Subcutaneous adipose tissue (tissue), 4 donors: ENCODE measurements around the gene ARHGEF28. TPM values are rescaled to one million over a fixed set of nuclear protein-coding genes. Genes with fewer than 3 reads are reported as not detected.

ENCODE experiments used
- CTCF ChIP-seq: fragments of 450-650 bp; IDR thresholded peaks from one replicate; pipeline ENCODE4 v1.5.1; 2016; ENCODE audit warnings: low read depth, mild to moderate bottlenecking, control low read depth, antibody characterized with exemption, moderate library complexity
- total RNA-seq, 4 donors: library from RNA; depleted of rRNA; stranded (reverse); fragments of >200 nt; gene quantifications; one replicate each; pipeline ENCODE4 v1.1.0, GENCODE V29; 2016

The ARHGEF28 gene
- total RNA-seq, 4 donors from 2014 or later, result 9.9 to 46.3 (median 17.3) TPM

DNA sequence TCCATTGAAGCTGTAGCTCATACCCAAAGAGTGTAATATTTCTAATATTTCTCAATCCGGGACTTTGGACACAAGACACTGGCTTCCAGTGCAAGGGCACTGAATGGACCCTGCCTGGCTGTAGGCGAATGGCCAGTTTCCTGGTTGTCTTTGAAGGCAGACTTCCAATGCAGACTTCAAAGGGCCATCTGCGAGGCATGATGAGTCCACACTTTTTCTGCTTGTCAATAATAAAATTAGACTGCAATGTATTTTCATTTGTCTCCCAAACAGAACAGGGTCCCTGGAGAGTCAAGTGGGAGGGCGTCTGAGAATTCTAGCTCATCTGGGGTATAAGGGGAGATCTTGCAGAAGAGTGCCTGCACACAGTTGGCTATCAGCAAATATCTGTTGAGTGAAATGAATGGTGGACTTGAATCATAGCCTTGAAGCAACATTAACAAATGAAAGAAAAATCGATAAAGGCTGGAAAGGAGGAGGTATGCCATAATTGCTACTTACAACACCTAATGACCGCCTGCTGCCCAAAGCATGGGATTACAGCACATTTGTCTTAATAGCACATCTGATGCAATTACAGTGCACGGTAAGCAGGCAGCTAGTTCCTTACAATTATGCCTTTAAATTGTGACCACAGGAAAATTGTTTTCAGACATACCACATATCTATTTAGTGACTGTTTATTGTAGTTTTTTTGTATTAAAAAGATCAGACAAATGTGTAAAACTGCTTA, 137.5 kb downstream of the ARHGEF28 start:
- no peak for TF ChIP-seq CTCF

- no peak for TF ChIP-seq CTCF
Observed at GRCh38 chr5:73764586-73764985, 138.6 kb downstream of the ARHGEF28 start.

DNA sequence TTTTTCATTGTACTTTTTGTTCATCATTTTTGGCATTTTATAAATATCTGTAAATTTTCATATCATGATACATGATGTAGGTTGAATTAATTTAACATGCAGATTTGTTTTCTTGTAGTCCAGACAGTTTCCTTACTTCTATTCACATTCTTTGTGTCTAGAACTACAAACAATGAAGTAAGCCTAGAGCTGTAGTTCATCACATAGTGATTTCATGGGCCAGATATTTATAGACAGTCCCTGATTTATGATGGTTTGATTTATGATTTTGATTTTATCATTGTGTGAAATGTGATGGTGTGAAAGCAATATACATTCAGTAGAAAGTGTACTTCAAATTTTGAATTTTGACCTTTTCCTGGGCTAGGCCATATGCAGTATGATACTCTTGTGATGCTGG, 139.0 kb downstream of the ARHGEF28 start:
- no peak for TF ChIP-seq CTCF

DNA sequence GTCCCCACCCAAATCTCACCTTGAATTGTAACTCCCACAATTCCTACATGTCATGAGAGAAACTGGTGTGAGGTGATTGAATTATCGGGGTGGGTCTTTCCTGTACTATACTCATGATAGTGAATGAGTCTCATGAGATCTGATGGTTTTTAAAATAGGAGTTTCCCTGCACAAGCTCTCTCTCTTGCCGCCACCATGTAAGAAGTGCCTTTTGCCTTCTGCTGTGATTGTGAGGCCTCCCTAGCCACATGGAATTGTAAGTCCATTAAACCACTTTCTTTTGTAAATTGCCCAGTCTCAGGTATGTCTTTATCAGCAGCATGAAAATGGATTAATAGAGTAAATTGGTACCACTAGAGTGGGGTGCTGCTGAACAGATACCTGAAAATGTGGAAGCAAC, 140.9 kb downstream of the ARHGEF28 start:
- TF ChIP-seq CTCF, result no peak

DNA sequence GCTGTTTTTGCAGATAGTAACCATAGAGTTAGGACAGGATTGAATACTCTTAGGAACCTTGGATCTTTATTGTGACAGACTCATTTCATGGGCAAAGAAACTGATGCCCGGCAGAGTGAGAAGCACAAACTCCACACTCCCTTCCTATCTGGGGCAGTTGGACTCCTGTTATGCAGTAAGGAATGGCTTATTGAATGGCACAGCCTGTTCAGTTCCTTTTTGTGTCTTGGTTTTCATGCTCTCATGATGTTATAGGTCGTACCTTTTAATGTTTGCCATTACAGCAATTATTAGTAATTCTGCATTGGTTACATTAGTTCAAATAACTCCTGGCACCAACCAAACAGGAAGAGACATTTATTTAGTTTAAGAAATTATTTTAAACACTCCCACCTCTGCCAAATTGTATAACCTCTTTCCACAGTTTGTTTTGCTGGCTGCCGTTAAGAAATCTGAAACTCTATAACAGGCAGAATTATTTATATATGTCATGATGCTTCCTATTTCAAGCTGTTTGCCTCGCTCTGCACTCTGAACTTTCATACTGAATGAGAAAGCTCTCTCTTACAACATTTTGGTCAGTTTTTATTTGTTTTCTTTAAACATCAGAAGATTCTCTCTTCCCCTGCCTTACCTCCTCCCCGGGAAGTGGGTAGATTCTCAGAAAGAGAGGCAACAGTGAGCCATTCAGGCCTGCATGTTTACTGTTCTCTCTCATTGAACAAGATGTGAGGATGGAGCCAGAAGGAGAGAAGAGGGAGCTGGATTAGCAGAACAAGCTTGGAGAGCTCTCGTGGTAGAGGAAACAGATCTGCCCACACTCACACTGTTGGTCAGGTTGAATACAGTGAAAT, 144.4 kb downstream of the ARHGEF28 start:
- no peak for TF ChIP-seq CTCF

DNA sequence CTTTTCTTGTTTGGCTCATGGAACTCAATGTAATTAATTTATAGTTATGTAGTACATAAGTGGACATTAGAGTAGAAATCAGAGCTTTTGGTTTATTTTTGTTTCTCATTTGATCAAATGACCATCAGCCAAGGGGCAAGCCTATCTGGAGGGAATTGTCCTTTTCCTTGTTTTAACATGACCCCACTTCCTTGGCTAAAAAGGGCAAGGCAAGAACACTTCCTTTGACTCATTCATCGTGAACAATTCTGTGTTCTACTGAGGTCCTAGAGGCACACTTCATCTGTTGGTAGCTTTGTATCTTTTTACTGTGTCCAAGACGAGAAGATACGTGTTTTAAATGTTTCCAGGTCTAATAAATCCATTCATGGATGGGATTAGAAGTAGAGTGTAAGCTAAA, 148.9 kb downstream of the ARHGEF28 start:
- TF ChIP-seq CTCF, result no peak

- TF ChIP-seq CTCF, result no peak
Observed at GRCh38 chr5:73776405-73776804, 150.4 kb downstream of the ARHGEF28 start.
